Measurements from ENCODE around the gene C4orf50. TPM values are rescaled to one million over a fixed set of nuclear protein-coding genes. Genes with fewer than 3 reads are reported as not detected.

The C4orf50 gene
- total and polyA plus RNA-seq, 2 of the 13 experiments (the other 11 are each of a cell fraction or from before 2014, with no cell fraction given) = not detected

DNA sequence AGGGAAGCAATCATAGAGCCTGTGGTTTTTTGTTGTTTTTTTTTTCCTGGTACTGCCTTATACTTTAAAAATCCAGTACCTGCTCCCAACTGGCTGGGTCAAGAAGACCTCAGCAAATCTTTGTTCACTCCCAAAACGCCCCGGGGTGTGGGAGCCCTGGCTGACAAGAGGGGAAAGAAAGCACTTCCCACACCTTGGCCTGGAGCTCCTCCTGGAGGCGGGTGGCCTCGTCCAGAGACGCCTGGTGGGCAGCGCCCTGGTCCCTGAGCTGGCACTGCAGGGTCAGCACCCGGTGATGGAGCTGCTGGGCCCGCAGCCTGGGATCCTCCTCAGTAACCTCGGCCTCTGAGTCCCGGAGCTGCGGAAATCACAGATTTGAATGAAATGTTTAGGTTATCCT lies 38.2 kb downstream of the C4orf50 start (continued):
- TF ChIP-seq KIAA2018 (CRISPR knock-in tag; IDR thresholded peaks at IDR 0.05; ENCODE audit: borderline replicate concordance) = no peak

GRCh38 chr4:5976921-5977320 lies 41.3 kb downstream of the C4orf50 start:
- no peak overlapping the region for H3K4me3 ChIP-seq (replicated peaks in 1 of 3; ENCODE audit: insufficient read depth in 1 of 3, low read depth in 2 of 3, low read length in 3 of 3)
- no peaks in the 10 kb centered on the region for H3K4me1 ChIP-seq (ENCODE audit: insufficient read depth, low read length)
- ATAC-seq (no peak), DNase-seq (ENCODE audit: low spot score) (no peak), FAIRE-seq (no peak)
- no peak overlapping the region for H2AFZ ChIP-seq (ENCODE audit: low read length)
- no TSS peak for BruUV-seq (replicated peaks)
- no peak overlapping the region for H3K4me2 ChIP-seq (ENCODE audit: low read depth, low read length)
- no peak overlapping the region for H3K9ac ChIP-seq (ENCODE audit: insufficient read depth, low read depth, low read length)
- in situ Hi-C loops (cut with HindIII; ENCODE audit: extremely low pct_ligation_motif_present, low pct_unique_long_range_greater_than_20kb) (no loop called here), intact Hi-C loops (cut with micrococcal nuclease; ENCODE audit: unreplicated experiment) (no loop called here)
- no peak overlapping the region for H3K27ac ChIP-seq (ENCODE audit: extremely low read length, insufficient read depth, low read length)
- CTCF ChIA-PET (ENCODE audit: low intra/inter-chr PET ratio, low total read pairs) = no interaction called here
- POLR2A ChIA-PET = no interaction called here
- no peaks in the 10 kb centered on the region for H3K9me3 ChIP-seq (ENCODE audit: low read length)
- WGBS (ENCODE audit: low lambda C conversion rate) = 13% methylated on average over 5 of the region's 9 CpGs
- H3K27me3 ChIP-seq (ENCODE audit: control insufficient read depth in 1 of 2, insufficient read depth in 2 of 2, low read length in 2 of 2) = peaks cover 9 to 10% of the 10 kb centered on the region in 2 experiments; a peak in 3 of 5 replicates
- H3K36me3 ChIP-seq (replicated peaks in 1 of 2; ENCODE audit: control insufficient read depth in 1 of 2, insufficient read depth in 2 of 2, low read length in 2 of 2) = no peaks in the 10 kb centered on the region
- no peaks in the 10 kb centered on the region for H4K20me1 ChIP-seq (ENCODE audit: insufficient read depth, low read length)
- no peaks in the 10 kb centered on the region for H3K79me2 ChIP-seq (ENCODE audit: insufficient read depth, low read length)
- TF ChIP-seq HIVEP1 (CRISPR knock-in tag; IDR thresholded peaks at IDR 0.05) (no peak), SOX13 (IDR thresholded peaks at IDR 0.05) (no peak), SOX13 (CRISPR knock-in tag; conservative IDR thresholded peaks at IDR 0.05 in 1 of 2, IDR thresholded peaks at IDR 0.05 in 1 of 2) (no peak), HOXA9 (CRISPR knock-in tag; IDR thresholded peaks at IDR 0.05; ENCODE audit: borderline replicate concordance) (no peak), MIER3 (CRISPR knock-in tag; IDR thresholded peaks at IDR 0.05; ENCODE audit: borderline replicate concordance) (no peak), ZNF3 (CRISPR knock-in tag; IDR thresholded peaks at IDR 0.05) (no peak), KDM3A (CRISPR knock-in tag; IDR thresholded peaks at IDR 0.05; ENCODE audit: low read depth) (no peak), SP4 (CRISPR knock-in tag; IDR thresholded peaks at IDR 0.05) (no peak), HOXA3 (CRISPR knock-in tag; IDR thresholded peaks at IDR 0.05) (no peak), TAF15 (IDR thresholded peaks at IDR 0.05; ENCODE audit: low read depth, low read length, poor library complexity, severe bottlenecking) (no peak), DRAP1 (CRISPR knock-in tag; IDR thresholded peaks at IDR 0.05) (no peak), NCOA1 (CRISPR knock-in tag; IDR thresholded peaks at IDR 0.05) (no peak), IRX3 (CRISPR knock-in tag; IDR thresholded peaks at IDR 0.05; ENCODE audit: borderline replicate concordance, low read depth) (no peak)
- TF ChIP-seq, protein P1, sequence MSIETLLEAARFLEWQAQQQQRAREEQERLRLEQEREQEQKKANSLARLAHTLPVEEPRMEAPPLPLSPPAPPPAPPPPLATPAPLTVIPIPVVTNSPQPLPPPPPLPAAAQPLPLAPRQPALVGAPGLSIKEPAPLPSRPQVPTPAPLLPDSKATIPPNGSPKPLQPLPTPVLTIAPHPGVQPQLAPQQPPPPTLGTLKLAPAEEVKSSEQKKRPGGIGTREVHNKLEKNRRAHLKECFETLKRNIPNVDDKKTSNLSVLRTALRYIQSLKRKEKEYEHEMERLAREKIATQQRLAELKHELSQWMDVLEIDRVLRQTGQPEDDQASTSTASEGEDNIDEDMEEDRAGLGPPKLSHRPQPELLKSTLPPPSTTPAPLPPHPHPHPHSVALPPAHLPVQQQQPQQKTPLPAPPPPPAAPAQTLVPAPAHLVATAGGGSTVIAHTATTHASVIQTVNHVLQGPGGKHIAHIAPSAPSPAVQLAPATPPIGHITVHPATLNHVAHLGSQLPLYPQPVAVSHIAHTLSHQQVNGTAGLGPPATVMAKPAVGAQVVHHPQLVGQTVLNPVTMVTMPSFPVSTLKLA (IDR thresholded peaks at IDR 0.05) = no peak

Measured in HepG2 (cell line).